Hepatocyte (in vitro differentiated cells): ENCODE data around the gene TAF4. TPM values are rescaled to one million over a fixed set of nuclear protein-coding genes. Genes with fewer than 3 reads are reported as not detected.
A peak's percentile ranks its signal among the peaks of the same experiment; 100 is the strongest.

Experiments
- DNase-seq: peaks from one replicate; pipeline ENCODE4 v3.0.0-alpha.2; 2016; ENCODE audit warnings: low spot score
- H2AFZ ChIP-seq: fragments of 200-600 bp; sonication (generic); 2 replicates; pipeline ENCODE4 v1.6.0; 2016; ENCODE audit warnings: antibody characterized with exemption, mild to moderate bottlenecking
- H3K27ac ChIP-seq: fragments of 200-600 bp; sonication (generic); 2 replicates; pipeline ENCODE4 v1.5.1; 2016; ENCODE audit warnings: mild to moderate bottlenecking
- H3K27me3 ChIP-seq: fragments of 200-600 bp; sonication (generic); 2 replicates; pipeline ENCODE4 v1.6.1; 2016
- H3K36me3 ChIP-seq: fragments of 200-600 bp; sonication (generic); replicated peaks from 2 replicates; pipeline ENCODE4 v1.5.1; 2016; ENCODE audit warnings: low read depth; ENCODE audit not compliant: insufficient read depth
- H3K4me1 ChIP-seq: fragments of 200-600 bp; sonication (generic); 2 replicates; pipeline ENCODE4 v1.5.1; 2016; ENCODE audit warnings: mild to moderate bottlenecking, moderate library complexity; ENCODE audit not compliant: insufficient read depth
- H3K4me2 ChIP-seq: fragments of 200-600 bp; sonication (generic); 2 replicates; pipeline ENCODE4 v1.6.0; 2016
- H3K4me3 ChIP-seq: fragments of 200-600 bp; sonication (generic); 2 replicates; pipeline ENCODE4 v1.5.1; 2016; ENCODE audit warnings: mild to moderate bottlenecking
- H3K79me2 ChIP-seq: fragments of 200-600 bp; sonication (generic); 2 replicates; pipeline ENCODE4 v1.6.0; 2017; ENCODE audit warnings: mild to moderate bottlenecking
- H3K9me2 ChIP-seq: fragments of 200-600 bp; sonication (generic); replicated peaks from 2 replicates; pipeline ENCODE4 v1.6.0; 2017; ENCODE audit warnings: mild to moderate bottlenecking; ENCODE audit not compliant: insufficient read depth
- H3K9me3 ChIP-seq: fragments of 200-600 bp; sonication (generic); 2 replicates; pipeline ENCODE4 v1.5.1; 2016; ENCODE audit warnings: low read depth, mild to moderate bottlenecking
- H4K20me1 ChIP-seq: fragments of 200-600 bp; sonication (generic); 2 replicates; pipeline ENCODE4 v1.6.0; 2016; ENCODE audit warnings: mild to moderate bottlenecking; ENCODE audit not compliant: insufficient read depth, poor library complexity, severe bottlenecking
- EZH2 ChIP-seq: fragments of 200-600 bp; sonication (generic); IDR thresholded peaks from 2 replicates; pipeline ENCODE4 v1.6.1; 2016; ENCODE audit warnings: antibody characterized with exemption, mild to moderate bottlenecking, borderline replicate concordance
- EZH2phosphoT487 ChIP-seq: fragments of 200-600 bp; sonication (generic); IDR thresholded peaks from one replicate; pipeline ENCODE4 v1.6.1; 2018; ENCODE audit warnings: antibody characterized with exemption, mild to moderate bottlenecking, low read depth, moderate library complexity; ENCODE audit not compliant: unreplicated experiment, severe bottlenecking
- WGBS: methylation state at CpG from one replicate; pipeline ENCODE4 v1.1.6; 2016; ENCODE audit warnings: low lambda C conversion rate; ENCODE audit errors: missing lambda C conversion rate; 5-methylcytosine and 5-hydroxymethylcytosine counted together
- polyA plus RNA-seq: library from polyadenylated mRNA; unstranded; fragments of >200 nt; fragmentation: Nextera tagmentation; extraction: Ambion mirVana; gene quantifications from 2 replicates; pipeline ENCODE4 v1.2.1, GENCODE V29; 2016
- total RNA-seq: library from RNA; depleted of rRNA; stranded (reverse); fragments of >200 nt; gene quantifications from 2 replicates; pipeline ENCODE4 v1.2.3, GENCODE V29; 2014
- TF ChIP-seq, protein P1 (sequence below): fragments of 200-600 bp; sonication (generic); IDR thresholded peaks from 2 replicates; pipeline ENCODE4 v1.5.1; 2016; ENCODE audit warnings: antibody characterized with exemption, mild to moderate bottlenecking; ENCODE audit not compliant: poor library complexity

TAF4 gene
- total and polyA plus RNA-seq, 2 experiments from 2014 or later: 2.9 to 6.6 TPM

DNA sequence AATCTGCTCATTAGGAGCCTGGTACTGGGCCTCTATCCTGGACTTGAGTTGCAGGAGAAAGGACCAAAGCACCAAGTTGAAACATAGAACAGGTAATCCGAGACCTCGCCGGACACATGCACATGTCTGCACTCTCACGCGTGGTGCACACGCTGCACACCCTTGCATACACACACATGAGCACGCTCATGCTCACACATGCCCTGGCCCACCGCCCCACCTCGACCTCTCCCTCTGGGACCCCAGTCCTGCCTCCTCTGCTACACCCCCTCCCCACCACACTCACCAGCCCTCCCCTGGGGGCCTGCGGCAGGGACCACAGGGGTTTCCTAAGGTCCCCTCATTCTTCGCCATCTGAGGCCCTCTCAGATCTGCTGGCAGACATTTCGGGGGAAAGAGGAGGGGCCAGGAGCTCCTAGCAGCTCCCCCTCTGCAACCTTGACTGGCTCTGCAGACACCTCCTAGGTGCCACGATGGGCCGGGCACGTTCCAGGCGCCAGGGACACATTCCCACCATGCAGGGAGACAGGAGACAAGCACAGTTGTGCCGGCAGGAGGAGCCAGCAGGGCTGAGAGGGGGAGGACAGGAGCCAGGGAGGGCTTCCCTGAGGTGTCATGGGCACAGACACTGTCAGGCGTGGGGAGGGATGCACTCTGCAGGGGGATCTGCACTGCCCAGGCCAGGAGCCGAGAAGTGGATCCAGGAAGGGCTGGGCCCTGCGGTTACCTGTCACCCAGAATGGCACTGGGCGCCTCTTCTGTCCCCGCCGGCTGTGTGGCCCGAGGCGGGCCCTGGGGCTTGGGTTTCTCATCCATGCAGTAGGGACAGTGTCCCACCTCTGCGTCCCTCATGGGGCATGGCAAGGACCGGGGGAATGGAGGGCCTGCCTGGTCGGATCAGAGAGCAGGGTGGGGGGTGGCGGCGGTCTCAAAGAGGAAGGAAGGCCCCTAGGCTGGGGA, 31.0 kb upstream of the TAF4 start:
- TF ChIP-seq EZH2 (no peak), EZH2phosphoT487 (no peak)
- TF ChIP-seq, protein P1, sequence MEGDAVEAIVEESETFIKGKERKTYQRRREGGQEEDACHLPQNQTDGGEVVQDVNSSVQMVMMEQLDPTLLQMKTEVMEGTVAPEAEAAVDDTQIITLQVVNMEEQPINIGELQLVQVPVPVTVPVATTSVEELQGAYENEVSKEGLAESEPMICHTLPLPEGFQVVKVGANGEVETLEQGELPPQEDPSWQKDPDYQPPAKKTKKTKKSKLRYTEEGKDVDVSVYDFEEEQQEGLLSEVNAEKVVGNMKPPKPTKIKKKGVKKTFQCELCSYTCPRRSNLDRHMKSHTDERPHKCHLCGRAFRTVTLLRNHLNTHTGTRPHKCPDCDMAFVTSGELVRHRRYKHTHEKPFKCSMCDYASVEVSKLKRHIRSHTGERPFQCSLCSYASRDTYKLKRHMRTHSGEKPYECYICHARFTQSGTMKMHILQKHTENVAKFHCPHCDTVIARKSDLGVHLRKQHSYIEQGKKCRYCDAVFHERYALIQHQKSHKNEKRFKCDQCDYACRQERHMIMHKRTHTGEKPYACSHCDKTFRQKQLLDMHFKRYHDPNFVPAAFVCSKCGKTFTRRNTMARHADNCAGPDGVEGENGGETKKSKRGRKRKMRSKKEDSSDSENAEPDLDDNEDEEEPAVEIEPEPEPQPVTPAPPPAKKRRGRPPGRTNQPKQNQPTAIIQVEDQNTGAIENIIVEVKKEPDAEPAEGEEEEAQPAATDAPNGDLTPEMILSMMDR: no peak

DNA sequence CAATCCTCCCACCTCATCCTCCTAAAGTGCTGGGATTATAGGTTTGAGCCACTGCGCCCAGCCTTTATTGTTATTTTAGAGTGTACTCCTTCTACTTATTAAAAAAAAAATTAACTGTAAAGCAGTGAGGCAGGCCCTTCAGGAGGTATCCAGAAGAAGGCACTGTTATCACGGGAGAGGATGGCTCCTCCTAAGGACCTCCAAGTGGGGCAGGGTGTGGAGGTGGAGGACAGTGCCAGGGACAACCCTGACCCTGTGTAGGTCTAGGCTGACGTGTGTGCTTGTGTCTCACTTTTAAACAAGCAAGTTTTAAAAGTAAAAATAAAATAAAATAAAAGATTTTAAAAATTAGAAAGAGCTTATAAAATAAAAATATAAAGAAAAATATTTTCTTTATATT, 23.7 kb upstream of the TAF4 start:
- Histone ChIP-seq H3K27ac (no peak overlapping the region), H3K36me3 (no peaks in the 10 kb centered on the region), H2AFZ (no peak overlapping the region), H3K4me2 (no peak overlapping the region), H3K4me1 (no peaks in the 10 kb centered on the region), H3K9me3 (no peaks in the 10 kb centered on the region), H3K27me3 (no peaks in the 10 kb centered on the region), H3K4me3 (no peak overlapping the region), H3K79me2 (no peaks in the 10 kb centered on the region), H4K20me1 (no peaks in the 10 kb centered on the region), H3K9me2 (no peaks in the 10 kb centered on the region)
- WGBS: 63% methylated on average over 3 of the region's 3 CpGs
- no peak for TF ChIP-seq EZH2
- TF ChIP-seq EZH2phosphoT487: no peak
- TF ChIP-seq, protein P1: no peak
- DNase-seq: no peak

More for the DNA sequence above, 31.0 kb upstream of the TAF4 start:
- no peak overlapping the region for H3K4me3 ChIP-seq
- no peak overlapping the region for H3K4me2 ChIP-seq
- H3K27ac ChIP-seq: no peak overlapping the region
- H3K36me3 ChIP-seq: no peaks in the 10 kb centered on the region
- no peaks in the 10 kb centered on the region for H3K27me3 ChIP-seq
- WGBS: 91% methylated on average over 29 of the region's 30 CpGs
- H4K20me1 ChIP-seq: no peaks in the 10 kb centered on the region
- no peaks in the 10 kb centered on the region for H3K4me1 ChIP-seq
- no peaks in the 10 kb centered on the region for H3K9me2 ChIP-seq
- H3K9me3 ChIP-seq: no peaks in the 10 kb centered on the region
- no peaks in the 10 kb centered on the region for H3K79me2 ChIP-seq
- H2AFZ ChIP-seq: no peak overlapping the region
- DNase-seq: no peak

DNA sequence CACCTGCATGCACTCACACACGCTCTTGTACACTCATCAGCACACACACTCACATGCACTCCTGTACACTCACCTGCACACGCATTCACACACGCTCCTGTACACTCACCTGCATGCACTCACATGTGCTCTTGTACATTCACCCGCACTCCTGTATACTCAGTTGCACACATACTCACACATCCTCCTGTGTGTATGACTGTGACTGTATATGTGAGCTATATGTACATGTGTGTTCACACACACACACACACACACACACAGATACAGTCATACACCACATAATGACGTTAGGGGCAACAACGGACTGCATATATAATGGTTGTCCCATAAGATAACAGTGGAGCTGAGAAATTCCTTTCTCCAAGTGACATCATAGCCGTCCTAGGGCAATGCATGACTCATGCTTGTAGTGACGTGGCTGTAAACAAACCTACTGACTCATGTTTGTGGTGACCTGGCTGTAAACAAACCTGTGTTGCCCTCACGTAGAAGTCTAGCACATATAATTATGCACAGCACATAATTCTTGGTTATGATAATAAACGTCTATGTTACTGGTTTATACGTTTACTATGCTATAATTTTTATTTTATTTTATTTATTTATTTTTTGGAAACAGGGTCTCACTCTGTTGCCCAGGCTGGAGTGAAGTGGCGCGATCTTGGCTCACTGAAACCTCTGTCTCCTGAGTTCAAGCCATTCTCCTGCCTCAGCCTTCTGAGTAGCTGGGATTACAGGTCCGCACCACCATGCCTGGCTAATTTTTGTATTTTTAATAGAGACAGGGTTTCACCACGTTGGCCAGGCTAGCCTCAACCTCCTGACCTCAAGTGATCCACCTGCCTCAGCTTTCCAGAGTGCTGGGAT, 22.8 kb upstream of the TAF4 start:
- TF ChIP-seq EZH2phosphoT487: no peak
- TF ChIP-seq, protein P1: no peak
- TF ChIP-seq EZH2: no peak
- no peaks in the 10 kb centered on the region for H3K36me3 ChIP-seq
- H3K4me3 ChIP-seq: no peak overlapping the region
- H3K27ac ChIP-seq: no peak overlapping the region
- H3K4me2 ChIP-seq: no peak overlapping the region
- H3K4me1 ChIP-seq: no peaks in the 10 kb centered on the region
- DNase-seq: peak; percentile 80
- H4K20me1 ChIP-seq: no peaks in the 10 kb centered on the region
- H3K79me2 ChIP-seq: no peaks in the 10 kb centered on the region
- H3K27me3 ChIP-seq: no peaks in the 10 kb centered on the region
- WGBS: 62% methylated on average over 15 of the region's 15 CpGs
- no peak overlapping the region for H2AFZ ChIP-seq
- no peaks in the 10 kb centered on the region for H3K9me2 ChIP-seq
- no peaks in the 10 kb centered on the region for H3K9me3 ChIP-seq
